ENCODE results near the gene ZBTB40.

Gene ZBTB40

GRCh38 chr1:22443332-22443731 lies 8.3 kb upstream of the ZBTB40 start:
- Histone ChIP-seq H3K27ac (ENCODE audit: low read depth, low read length) (no peak overlapping the region), H3K27me3 (ENCODE audit: low read length) (no peaks in the 10 kb centered on the region), H3K9ac (ENCODE audit: low read length) (no peak overlapping the region), H3K36me3 (ENCODE audit: low read length) (peaks cover 9% of the 10 kb centered on the region; the same call in 1 of the 2 replicates), H3K79me2 (ENCODE audit: insufficient read depth, low read length) (no peaks in the 10 kb centered on the region), H2AFZ (ENCODE audit: low read depth, low read length, severe bottlenecking) (no peak overlapping the region), H3F3A (ENCODE audit: insufficient read depth) (no peaks in the 10 kb centered on the region), H3K9me3 (ENCODE audit: insufficient read depth, low read length) (peaks cover 14% of the 10 kb centered on the region; the same call in 1 of the 2 replicates), H3K4me3 (ENCODE audit: insufficient read depth, low read length, poor library complexity, severe bottlenecking) (no peak overlapping the region), H3K9me2 (replicated peaks; ENCODE audit: insufficient read depth, low read length) (no peaks in the 10 kb centered on the region), H4K20me1 (ENCODE audit: low read depth, low read length) (no peaks in the 10 kb centered on the region), H3K4me2 (ENCODE audit: low read depth, low read length, poor library complexity, severe bottlenecking) (no peak overlapping the region)
- TF ChIP-seq CTCF (IDR thresholded peaks at IDR 0.05; ENCODE audit: insufficient read depth, low read length, poor library complexity, severe bottlenecking) (no peak), EZH2phosphoT487 (conservative IDR thresholded peaks at IDR 0.05; ENCODE audit: low read length) (no peak)

GRCh38 chr1:22444856-22445255 lies 6.8 kb upstream of the ZBTB40 start:
- H3K9me3 ChIP-seq (ENCODE audit: insufficient read depth, low read length), result peaks cover 14% of the 10 kb centered on the region; the same call in 1 of the 2 replicates
- no peak overlapping the region for H2AFZ ChIP-seq (ENCODE audit: low read depth, low read length, severe bottlenecking)
- H3K79me2 ChIP-seq (ENCODE audit: insufficient read depth, low read length), result no peaks in the 10 kb centered on the region
- TF ChIP-seq EZH2phosphoT487 (conservative IDR thresholded peaks at IDR 0.05; ENCODE audit: low read length), result no peak
- TF ChIP-seq CTCF (IDR thresholded peaks at IDR 0.05; ENCODE audit: insufficient read depth, low read length, poor library complexity, severe bottlenecking), result no peak
- no peaks in the 10 kb centered on the region for H3F3A ChIP-seq (ENCODE audit: insufficient read depth)
- no peak overlapping the region for H3K9ac ChIP-seq (ENCODE audit: low read length)
- no peak overlapping the region for H3K27ac ChIP-seq (ENCODE audit: low read depth, low read length)
- no peaks in the 10 kb centered on the region for H4K20me1 ChIP-seq (ENCODE audit: low read depth, low read length)
- no peak overlapping the region for H3K4me2 ChIP-seq (ENCODE audit: low read depth, low read length, poor library complexity, severe bottlenecking)
- H3K4me3 ChIP-seq (ENCODE audit: insufficient read depth, low read length, poor library complexity, severe bottlenecking), result no peak overlapping the region
- H3K27me3 ChIP-seq (ENCODE audit: low read length), result no peaks in the 10 kb centered on the region
- peaks cover 9% of the 10 kb centered on the region; the same call in 1 of the 2 replicates for H3K36me3 ChIP-seq (ENCODE audit: low read length)
- H3K9me2 ChIP-seq (replicated peaks; ENCODE audit: insufficient read depth, low read length), result no peaks in the 10 kb centered on the region

- H3F3A ChIP-seq (ENCODE audit: insufficient read depth), result peaks cover 7% of the 10 kb centered on the region; the same call in 1 of the 2 replicates
- no peaks in the 10 kb centered on the region for H3K27me3 ChIP-seq (ENCODE audit: low read length)
- no peak overlapping the region for H3K4me2 ChIP-seq (ENCODE audit: low read depth, low read length, poor library complexity, severe bottlenecking)
- no peak overlapping the region for H2AFZ ChIP-seq (ENCODE audit: low read depth, low read length, severe bottlenecking)
- H3K27ac ChIP-seq (ENCODE audit: low read depth, low read length), result no peak overlapping the region
- no peak overlapping the region for H3K4me3 ChIP-seq (ENCODE audit: insufficient read depth, low read length, poor library complexity, severe bottlenecking)
- H3K9me3 ChIP-seq (ENCODE audit: insufficient read depth, low read length), result no peaks in the 10 kb centered on the region
- TF ChIP-seq CTCF (IDR thresholded peaks at IDR 0.05; ENCODE audit: insufficient read depth, low read length, poor library complexity, severe bottlenecking) (no peak), EZH2phosphoT487 (conservative IDR thresholded peaks at IDR 0.05; ENCODE audit: low read length) (no peak)
- peaks cover 3% of the 10 kb centered on the region; the same call in 1 of the 2 replicates for H3K79me2 ChIP-seq (ENCODE audit: insufficient read depth, low read length)
- H3K9ac ChIP-seq (ENCODE audit: low read length), result no peak overlapping the region
- H4K20me1 ChIP-seq (ENCODE audit: low read depth, low read length), result no peaks in the 10 kb centered on the region
- no peaks in the 10 kb centered on the region for H3K36me3 ChIP-seq (ENCODE audit: low read length)
- H3K9me2 ChIP-seq (replicated peaks; ENCODE audit: insufficient read depth, low read length), result no peaks in the 10 kb centered on the region
These were observed 4.0 kb upstream of the ZBTB40 start for GRCh38 chr1:22447621-22448111.
